Keratinocyte (primary cell): ENCODE results near the gene SLC6A16. TPM values are rescaled to one million over a fixed set of nuclear protein-coding genes. Genes with fewer than 3 reads are reported as not detected.

Experiments
- DNase-seq: peaks from one replicate; pipeline ENCODE4 v3.0.0-alpha.2; 2011; ENCODE audit warnings: low read depth, missing footprints, low spot score
- FAIRE-seq: peaks from 2 replicates; lab custom pipeline; 2011; peaks lifted over from hg19 to GRCh38; lab: Jason Lieb, UNC
- H2AFZ ChIP-seq: 2 replicates; pipeline ENCODE4 v1.6.0; 2012; ENCODE audit warnings: low read length, control low read depth, inconsistent platforms; ENCODE audit not compliant: control insufficient read depth
- H3K27ac ChIP-seq: 2 replicates; pipeline ENCODE4 v1.5.1; 2011; ENCODE audit warnings: low read length; ENCODE audit not compliant: control insufficient read depth, insufficient read depth
- H3K27me3 ChIP-seq: 3 replicates; pipeline ENCODE4 v1.6.0; 2011; ENCODE audit warnings: low read length; ENCODE audit not compliant: control insufficient read depth, insufficient read depth; ENCODE audit errors: extremely low read depth
- H3K36me3 ChIP-seq, 2 experiments: 2 replicates in 1 of 2; 3 replicates in 1 of 2; pipeline ENCODE4 v1.5.1; 2011; ENCODE audit warnings: low read length in 2 of 2, mild to moderate bottlenecking in 1 of 2; ENCODE audit not compliant: control insufficient read depth in 2 of 2, insufficient read depth in 2 of 2; ENCODE audit errors: extremely low read depth in 1 of 2
- H3K4me1 ChIP-seq: 3 replicates; pipeline ENCODE4 v1.5.1; 2011; ENCODE audit warnings: low read length; ENCODE audit not compliant: control insufficient read depth, insufficient read depth; ENCODE audit errors: extremely low read depth
- H3K4me2 ChIP-seq: 3 replicates; pipeline ENCODE4 v1.6.0; 2011; ENCODE audit warnings: low read depth, low read length; ENCODE audit not compliant: control insufficient read depth, insufficient read depth; ENCODE audit errors: extremely low read depth
- H3K4me3 ChIP-seq, 3 experiments: fragments of 200-600 bp in 1 of 3; sonication (generic) in 1 of 3; 2 replicates in 2 of 3; 3 replicates in 1 of 3; pipeline ENCODE4 v1.5.1; 2011 to 2016; ENCODE audit warnings: low read length in 3 of 3, mild to moderate bottlenecking in 3 of 3, control low read depth in 2 of 3, inconsistent platforms in 1 of 3, low read depth in 1 of 3, mixed read lengths in 1 of 3, mixed run types in 1 of 3, moderate library complexity in 1 of 3; ENCODE audit not compliant: control insufficient read depth in 2 of 3, insufficient read depth in 2 of 3; ENCODE audit errors: extremely low read depth in 1 of 3
- H3K79me2 ChIP-seq: 2 replicates; pipeline ENCODE4 v1.6.0; 2012; ENCODE audit warnings: low read length; ENCODE audit not compliant: control insufficient read depth, insufficient read depth
- H3K9ac ChIP-seq: 3 replicates; pipeline ENCODE4 v1.6.0; 2011; ENCODE audit warnings: low read length; ENCODE audit not compliant: control insufficient read depth, insufficient read depth; ENCODE audit errors: extremely low read depth
- H3K9me1 ChIP-seq: 3 replicates; pipeline ENCODE4 v1.6.0; 2011; ENCODE audit warnings: low read length; ENCODE audit not compliant: control insufficient read depth, insufficient read depth; ENCODE audit errors: extremely low read depth
- H3K9me3 ChIP-seq: 2 replicates; pipeline ENCODE4 v1.5.1; 2012; ENCODE audit warnings: low read depth, low read length; ENCODE audit not compliant: control insufficient read depth
- H4K20me1 ChIP-seq: 3 replicates; pipeline ENCODE4 v1.6.0; 2011; ENCODE audit warnings: low read length; ENCODE audit not compliant: control insufficient read depth, insufficient read depth; ENCODE audit errors: extremely low read depth
- CTCF ChIP-seq, 3 experiments: IDR thresholded peaks in 1 of 3; conservative IDR thresholded peaks in 1 of 3; optimal IDR thresholded peaks in 1 of 3; 2 replicates in 2 of 3; 3 replicates in 1 of 3; pipeline versions ENCODE3 to v1.5.1; 2011; ENCODE audit warnings: low read length in 3 of 3, mild to moderate bottlenecking in 3 of 3, moderate library complexity in 2 of 3, control low read depth in 1 of 3, inconsistent platforms in 1 of 3; ENCODE audit not compliant: insufficient read depth in 2 of 3; ENCODE audit errors: extremely low read depth in 1 of 3
- EZH2 ChIP-seq: IDR thresholded peaks from one replicate; pipeline ENCODE4 v1.6.1; 2012; ENCODE audit warnings: inconsistent platforms, mild to moderate bottlenecking, low read length, moderate library complexity
- dilution Hi-C: fragments of 300-500 bp; cut with MboI; formaldehyde crosslinking; loops from one replicate; pipeline ENCODE4 v1.7.0; 2020; ENCODE audit warnings: low sequenced_read_pairs; ENCODE audit not compliant: extremely low pct_ligation_motif_present
- polyA plus RNA-seq, 5 experiments: library from polyadenylated mRNA; depleted of rRNA in 3 of 5; stranded (reverse) in 3 of 5; stranded (forward) in 1 of 5; unstranded in 1 of 5; fragments of >200 nt; gene quantifications; 1 replicate in 1 of 5; 2 replicates in 3 of 5; 3 replicates in 1 of 5; pipeline versions ENCODE4 v1.2.1 to v1.2.3, GENCODE V29; 2011 to 2012; ENCODE audit warnings: missing spikeins in 2 of 5, low read depth in 1 of 5, low replicate concordance in 1 of 5

Gene SLC6A16
- polyA plus RNA-seq, 1 donor (not counting 4 experiments of a cell fraction or from before 2014, with no cell fraction given): not detected

GRCh38 chr19:49340069-49340864, 15.3 kb upstream of the SLC6A16 start:
- Histone ChIP-seq H3K27me3 (peaks cover 16% of the 10 kb centered on the region), H2AFZ (no peak overlapping the region)

GRCh38 chr19:49339301-49340068, 14.5 kb upstream of the SLC6A16 start:
- Histone ChIP-seq H3K9ac (no peak overlapping the region), H4K20me1 (no peaks in the 10 kb centered on the region), H3K9me3 (no peaks in the 10 kb centered on the region), H3K4me2 (peak overlapping the region; percentile 83), H3K79me2 (no peaks in the 10 kb centered on the region), H3K27me3 (peaks cover 16% of the 10 kb centered on the region), H3K4me1 (peaks cover 3% of the 10 kb centered on the region), H2AFZ (peak overlapping the region; percentile 77), H3K4me3 (peak overlapping the region; percentile 16 to 47 (median 33)), H3K27ac (no peak overlapping the region), H3K9me1 (no peaks in the 10 kb centered on the region), H3K36me3 (peaks cover 0 to 8% of the 10 kb centered on the region in 2 experiments)
- dilution Hi-C loops: no loop called here
- TF ChIP-seq EZH2 (no peak), CTCF (optimal IDR thresholded peaks at IDR 0.05 in 1 of 3, IDR thresholded peaks at IDR 0.05 in 1 of 3, conservative IDR thresholded peaks at IDR 0.05 in 1 of 3; ENCODE audit: extremely low read depth in 1 of 3, insufficient read depth in 2 of 3, low read length in 3 of 3) (no peak)
- FAIRE-seq (no peak), DNase-seq (no peak)

More at GRCh38 chr19:49340069-49340864, 15.3 kb upstream of the SLC6A16 start:
- Histone ChIP-seq H3K9me3 (no peaks in the 10 kb centered on the region), H3K36me3 (peaks cover 0 to 8% of the 10 kb centered on the region in 2 experiments), H3K9me1 (no peaks in the 10 kb centered on the region), H4K20me1 (no peaks in the 10 kb centered on the region), H3K27ac (no peak overlapping the region), H3K4me1 (peaks cover 3% of the 10 kb centered on the region), H3K4me2 (no peak overlapping the region), H3K4me3 (no peak overlapping the region), H3K79me2 (no peaks in the 10 kb centered on the region), H3K9ac (no peak overlapping the region)
- DNase-seq (no peak), FAIRE-seq (no peak)
- dilution Hi-C loops: no loop called here
- TF ChIP-seq EZH2 (no peak), CTCF (optimal IDR thresholded peaks at IDR 0.05 in 1 of 3, IDR thresholded peaks at IDR 0.05 in 1 of 3, conservative IDR thresholded peaks at IDR 0.05 in 1 of 3; ENCODE audit: extremely low read depth in 1 of 3, insufficient read depth in 2 of 3, low read length in 3 of 3) (no peak)
